OCI-LY1 (cell line): ENCODE measurements around the gene HYAL1.

Source experiments
- EZH2 ChIP-seq: fragments of 200-600 bp; sonication (generic), shearing (Covaris generic); IDR thresholded peaks from 2 replicates; pipeline ENCODE4 v1.8.0; 2017; ENCODE audit warnings: borderline replicate concordance, mixed run types, mild to moderate bottlenecking, antibody characterized with exemption, low read length, moderate library complexity, mixed read lengths
- TF ChIP-seq, protein P1 (sequence below): fragments of 200-600 bp; sonication (generic), shearing (Covaris generic); IDR thresholded peaks from 2 replicates; pipeline ENCODE4 v1.5.1; 2017; ENCODE audit warnings: mild to moderate bottlenecking, antibody characterized with exemption, low read length, moderate library complexity, mixed read lengths

DNA sequence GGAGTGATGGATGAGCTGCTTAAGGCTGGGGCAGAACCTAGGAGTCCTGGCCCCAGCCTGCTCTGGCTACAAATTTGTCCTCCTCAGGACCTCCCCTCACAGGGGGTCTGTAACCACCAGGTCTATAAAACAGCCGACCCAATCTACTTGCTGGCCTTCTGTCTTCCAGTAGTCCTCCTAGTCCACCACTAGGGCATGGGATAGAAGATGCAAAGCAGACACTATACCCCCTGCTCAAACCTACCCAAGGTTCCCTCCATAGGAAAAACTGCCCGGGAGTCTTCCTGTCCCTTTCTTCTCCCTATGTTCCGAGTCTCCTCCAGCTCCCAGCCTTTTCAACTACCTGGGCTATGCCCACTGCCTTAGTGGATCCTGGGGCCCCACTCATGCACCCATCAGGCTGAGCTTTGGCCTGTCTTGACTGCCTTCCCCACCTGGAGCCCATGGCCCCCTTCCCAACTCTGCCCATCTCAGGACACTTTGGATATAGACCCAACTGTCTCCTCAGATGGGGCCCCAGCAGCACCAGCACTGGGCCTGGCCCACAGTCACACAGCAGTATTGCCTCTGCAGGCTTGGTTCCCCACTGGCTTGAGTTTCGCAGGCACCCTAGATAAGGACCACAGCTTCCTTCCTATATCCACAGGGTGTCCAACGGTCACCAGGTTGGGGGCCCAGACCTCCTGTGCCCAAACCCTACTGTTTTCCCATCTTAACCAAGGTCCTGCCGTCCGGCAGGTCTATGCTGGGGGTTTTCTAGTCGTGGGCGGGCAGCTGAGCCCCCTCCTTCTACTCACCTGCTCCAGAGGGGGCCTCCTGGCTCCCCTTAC, 5.3 kb downstream of the HYAL1 start:
- TF ChIP-seq, protein P1, sequence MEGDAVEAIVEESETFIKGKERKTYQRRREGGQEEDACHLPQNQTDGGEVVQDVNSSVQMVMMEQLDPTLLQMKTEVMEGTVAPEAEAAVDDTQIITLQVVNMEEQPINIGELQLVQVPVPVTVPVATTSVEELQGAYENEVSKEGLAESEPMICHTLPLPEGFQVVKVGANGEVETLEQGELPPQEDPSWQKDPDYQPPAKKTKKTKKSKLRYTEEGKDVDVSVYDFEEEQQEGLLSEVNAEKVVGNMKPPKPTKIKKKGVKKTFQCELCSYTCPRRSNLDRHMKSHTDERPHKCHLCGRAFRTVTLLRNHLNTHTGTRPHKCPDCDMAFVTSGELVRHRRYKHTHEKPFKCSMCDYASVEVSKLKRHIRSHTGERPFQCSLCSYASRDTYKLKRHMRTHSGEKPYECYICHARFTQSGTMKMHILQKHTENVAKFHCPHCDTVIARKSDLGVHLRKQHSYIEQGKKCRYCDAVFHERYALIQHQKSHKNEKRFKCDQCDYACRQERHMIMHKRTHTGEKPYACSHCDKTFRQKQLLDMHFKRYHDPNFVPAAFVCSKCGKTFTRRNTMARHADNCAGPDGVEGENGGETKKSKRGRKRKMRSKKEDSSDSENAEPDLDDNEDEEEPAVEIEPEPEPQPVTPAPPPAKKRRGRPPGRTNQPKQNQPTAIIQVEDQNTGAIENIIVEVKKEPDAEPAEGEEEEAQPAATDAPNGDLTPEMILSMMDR: no peak
- TF ChIP-seq EZH2: no peak
